Jurkat, Clone E6-1 (cell line): ENCODE data around the gene FAM234A.

Experiments used
- DNase-seq: peaks from one replicate; pipeline ENCODE4 v3.0.0-alpha.2; 2011; ENCODE audit warnings: low read depth, low spot score
- H3K4me3 ChIP-seq: 2 replicates; pipeline ENCODE4 v1.5.1; 2011; ENCODE audit warnings: mild to moderate bottlenecking, low read length, control low read depth, moderate library complexity

FAM234A gene

GRCh38 chr16:314351-314750 lies 79.7 kb downstream of the FAM234A start:
- DNase-seq: no peak

GRCh38 chr16:314795-315299 lies 80.2 kb downstream of the FAM234A start:
- DNase-seq: no peak
- no peak overlapping the region for H3K4me3 ChIP-seq

More at GRCh38 chr16:314351-314750, 79.7 kb downstream of the FAM234A start:
- no peak overlapping the region for H3K4me3 ChIP-seq
